ENCODE data around the gene NMD3. TPM values are rescaled to one million over a fixed set of nuclear protein-coding genes. Genes with fewer than 3 reads are reported as not detected.
"Not testable (repeated sequence)": the region's sequence is repeated elsewhere in the genome, so short reads cannot be mapped to it uniquely, and the experiment has no call there.

NMD3 gene
- 10 to 100 TPM; 38.1 to 48.7 (median 41.0) TPM for polyA plus RNA-seq

DNA sequence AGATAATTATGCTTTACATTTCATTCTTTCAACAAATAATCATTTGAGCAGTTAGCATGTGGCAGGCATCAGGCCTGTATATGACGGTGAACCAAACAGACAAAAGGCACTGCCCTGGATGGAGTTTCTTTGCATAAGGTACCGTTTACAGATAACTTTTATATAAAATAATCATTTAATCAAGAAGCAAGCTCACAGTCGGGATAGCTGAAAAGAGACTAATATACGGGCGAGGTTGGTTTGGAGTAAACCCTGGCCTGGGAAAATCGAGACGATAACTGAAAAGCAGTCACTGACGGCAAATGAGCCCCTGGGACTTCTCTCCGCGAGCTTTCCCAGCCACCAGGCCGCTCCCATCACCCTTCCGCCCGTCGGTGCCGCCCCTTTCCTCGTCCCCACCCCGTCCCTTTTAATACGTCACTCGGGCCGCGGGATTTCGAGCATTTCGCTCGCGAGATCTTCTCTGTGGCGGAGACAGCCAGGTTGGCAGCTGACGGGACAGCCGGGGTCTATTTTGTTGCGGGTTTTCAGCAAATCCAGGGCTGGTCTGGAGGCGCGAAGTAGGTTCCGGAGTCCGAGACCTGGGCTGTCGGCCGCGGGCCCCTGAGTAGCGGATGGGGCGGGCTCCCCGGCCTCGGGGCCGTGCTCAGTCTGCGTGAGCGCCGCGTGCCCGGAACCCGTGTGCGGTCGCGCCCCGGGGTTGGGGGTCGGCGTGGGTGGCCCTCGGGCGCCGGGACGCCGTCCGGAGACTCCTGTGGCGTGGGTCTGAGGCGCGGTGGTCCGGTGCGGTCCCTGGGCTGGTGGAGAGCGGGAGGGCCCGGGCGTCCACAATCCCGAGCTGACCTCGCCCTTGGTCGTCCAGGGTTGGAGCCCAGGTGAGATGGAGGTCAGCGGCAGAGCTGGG is at the start of gene NMD3:
Gene NMD3 (plus strand): TSS at position 462 of the 904 bp plus-strand sequence. CDS start 703 bp downstream, outside the sequence.
- peak within 1 kb of the TSS; percentile 83 to 97 (median 94) for H3K27ac Mint-ChIP-seq
- H3K4me3 Mint-ChIP-seq: peak within 1 kb of the TSS; percentile 89 to 95 (median 92)
- H3K9me3 Mint-ChIP-seq: no peaks in the 10 kb centered on the region
- peak; percentile 88 to 89 (median 89) for DNase-seq
- H3K27me3 Mint-ChIP-seq (ENCODE audit: low read depth in 3 of 3): peaks cover 3 to 13% (median 9%) of the 10 kb centered on the region in 3 donors
- peaks cover 0 to 5% (median 0%) of the 10 kb centered on the region in 3 donors for H3K36me3 Mint-ChIP-seq
- peaks cover 35 to 51% of the 10 kb centered on the region in 2 donors for H3K4me1 Mint-ChIP-seq

DNA sequence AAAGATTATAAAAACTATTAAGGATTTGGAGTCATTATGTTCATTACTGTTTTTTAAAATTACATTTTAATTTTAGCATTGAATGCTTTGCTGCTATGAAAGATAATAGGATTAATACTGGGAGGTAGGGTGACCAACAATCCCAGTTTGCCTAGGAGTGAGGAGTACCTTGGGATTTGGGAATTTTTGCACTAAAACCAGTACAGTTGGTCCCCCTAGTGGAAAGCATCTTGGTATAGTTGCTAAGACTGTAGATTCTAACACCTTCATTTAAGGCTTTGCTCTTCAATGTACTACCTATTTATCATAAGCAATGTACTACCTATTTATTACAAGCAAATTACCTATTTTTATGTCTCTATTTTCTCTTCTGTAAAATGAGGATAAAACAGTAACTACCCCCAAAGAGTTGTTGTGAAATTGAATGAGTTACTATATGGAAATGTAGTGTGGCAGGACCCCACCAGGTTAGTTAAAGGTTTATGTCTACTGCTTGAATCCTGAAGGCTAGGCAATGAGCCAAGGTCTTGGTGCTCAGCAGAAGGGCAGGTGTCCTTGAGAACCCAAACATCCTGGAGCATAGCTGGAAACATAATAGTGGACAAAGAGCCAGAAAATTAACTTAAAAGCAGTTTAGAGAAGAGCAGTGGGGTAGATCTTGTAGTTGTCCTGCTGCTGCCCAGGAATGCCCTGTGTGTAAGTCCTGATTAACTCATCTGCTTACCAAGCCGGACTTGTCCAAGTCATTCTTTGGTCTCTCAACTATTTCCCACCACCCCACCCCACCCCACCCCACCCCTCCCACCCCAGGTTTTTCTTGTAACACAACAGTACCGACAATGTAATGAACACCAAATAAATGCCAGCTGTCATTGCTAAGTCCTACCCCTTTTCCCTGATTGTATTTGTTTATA is 49.2 kb upstream of the NMD3 start:
- Mint-ChIP-seq H3K4me3 (no peak overlapping the region), H3K4me1 (no peaks in the 10 kb centered on the region), H3K9me3 (no peaks in the 10 kb centered on the region), H3K27ac (no peak overlapping the region), H3K36me3 (no peaks in the 10 kb centered on the region), H3K27me3 (ENCODE audit: low read depth in 3 of 3) (peaks cover 0 to 12% (median 1%) of the 10 kb centered on the region in 3 donors)
- DNase-seq: no peak

- DNase-seq: no peak
- H3K4me1 Mint-ChIP-seq: no peaks in the 10 kb centered on the region
- H3K27me3 Mint-ChIP-seq (ENCODE audit: low read depth in 3 of 3): peaks cover 0 to 12% (median 0%) of the 10 kb centered on the region in 3 donors
- no peaks in the 10 kb centered on the region for H3K36me3 Mint-ChIP-seq
- H3K27ac Mint-ChIP-seq: no peak overlapping the region
- H3K9me3 Mint-ChIP-seq: no peaks in the 10 kb centered on the region
- H3K4me3 Mint-ChIP-seq: no peak overlapping the region
Measured at GRCh38 chr3:161175506-161175905, 45.6 kb upstream of the NMD3 start.

- H3K4me1 Mint-ChIP-seq: no peaks in the 10 kb centered on the region
- H3K27me3 Mint-ChIP-seq (ENCODE audit: low read depth in 3 of 3): peaks cover 0 to 12% (median 0%) of the 10 kb centered on the region in 3 donors
- DNase-seq: no peak
- peaks cover 0 to 3% (median 0%) of the 10 kb centered on the region in 6 donors for H3K9me3 Mint-ChIP-seq
- H3K4me3 Mint-ChIP-seq: no peak overlapping the region
- no peaks in the 10 kb centered on the region for H3K36me3 Mint-ChIP-seq
- no peak overlapping the region for H3K27ac Mint-ChIP-seq
Measured at GRCh38 chr3:161177991-161178390, 43.1 kb upstream of the NMD3 start.

DNA sequence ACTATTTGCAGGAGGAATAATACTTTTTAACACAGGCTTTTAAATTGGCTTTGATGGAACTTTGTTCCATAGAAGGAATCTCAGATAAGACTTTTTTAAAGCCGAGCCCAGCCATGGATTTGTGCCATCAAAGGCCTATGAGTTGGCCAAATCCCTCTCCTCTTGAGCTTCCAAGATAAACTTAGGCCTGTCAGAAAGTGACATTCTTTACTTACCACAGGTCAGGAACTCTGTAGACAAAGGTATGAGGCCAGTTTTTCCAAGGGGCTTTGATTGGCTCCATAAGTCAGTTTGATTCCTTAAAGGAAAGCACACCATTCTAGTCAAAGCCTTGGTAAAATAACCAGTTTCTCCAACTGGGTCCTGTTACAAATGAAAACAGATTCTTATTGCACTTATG is 39.7 kb upstream of the NMD3 start:
- H3K27ac Mint-ChIP-seq; DNase-seq; H3K9me3 Mint-ChIP-seq; H3K36me3 Mint-ChIP-seq; H3K4me3 Mint-ChIP-seq; H3K4me1 Mint-ChIP-seq; H3K27me3 Mint-ChIP-seq (ENCODE audit: low read depth in 3 of 3): not testable (repeated sequence)

GRCh38 chr3:161187046-161187445 is 34.1 kb upstream of the NMD3 start:
- DNase-seq: no peak
- Mint-ChIP-seq H3K4me3 (no peak overlapping the region), H3K27ac (no peak overlapping the region), H3K36me3 (no peaks in the 10 kb centered on the region), H3K9me3 (peaks cover 0 to 1% (median 0%) of the 10 kb centered on the region in 6 donors), H3K4me1 (no peaks in the 10 kb centered on the region), H3K27me3 (ENCODE audit: low read depth in 3 of 3) (peaks cover 1 to 4% (median 3%) of the 10 kb centered on the region in 3 donors)

- DNase-seq: no peak
- peaks cover 1 to 6% (median 2%) of the 10 kb centered on the region in 3 donors for H3K27me3 Mint-ChIP-seq (ENCODE audit: low read depth in 3 of 3)
Measured at GRCh38 chr3:161197855-161198850, 23.0 kb upstream of the NMD3 start.

GRCh38 chr3:161199926-161200325 is 21.2 kb upstream of the NMD3 start:
- H3K4me1 Mint-ChIP-seq: no peaks in the 10 kb centered on the region
- H3K36me3 Mint-ChIP-seq: peaks cover 3 to 7% (median 4%) of the 10 kb centered on the region in 3 donors
- H3K4me3 Mint-ChIP-seq: no peak overlapping the region
- peaks cover 2 to 12% (median 3%) of the 10 kb centered on the region in 3 donors for H3K27me3 Mint-ChIP-seq (ENCODE audit: low read depth in 3 of 3)
- H3K27ac Mint-ChIP-seq: no peak overlapping the region
- peaks cover 0 to under 1% (median 0%) of the 10 kb centered on the region in 6 donors for H3K9me3 Mint-ChIP-seq
- no peak for DNase-seq

More at GRCh38 chr3:161197855-161198850, 23.0 kb upstream of the NMD3 start:
- Mint-ChIP-seq H3K9me3 (peaks cover 0 to 2% (median 0%) of the 10 kb centered on the region in 6 donors), H3K27ac (no peak overlapping the region), H3K36me3 (peaks cover 3 to 7% (median 4%) of the 10 kb centered on the region in 3 donors), H3K4me3 (no peak overlapping the region), H3K4me1 (no peaks in the 10 kb centered on the region)

- Mint-ChIP-seq H3K9me3 (no peaks in the 10 kb centered on the region), H3K36me3 (no peaks in the 10 kb centered on the region), H3K4me3 (no peak overlapping the region), H3K4me1 (no peaks in the 10 kb centered on the region), H3K27me3 (ENCODE audit: low read depth in 3 of 3) (peaks cover 2 to 8% (median 3%) of the 10 kb centered on the region in 3 donors), H3K27ac (no peak overlapping the region)
- no peak for DNase-seq
Measured at GRCh38 chr3:161203485-161204098, 17.5 kb upstream of the NMD3 start.

GRCh38 chr3:161208931-161209330 is 12.2 kb upstream of the NMD3 start:
- Mint-ChIP-seq H3K36me3 (no peaks in the 10 kb centered on the region), H3K4me1 (no peaks in the 10 kb centered on the region)

GRCh38 chr3:161212171-161212771 is 8.8 kb upstream of the NMD3 start:
- H3K36me3 Mint-ChIP-seq: no peaks in the 10 kb centered on the region
- DNase-seq: no peak
- no peak overlapping the region for H3K4me3 Mint-ChIP-seq
- no peaks in the 10 kb centered on the region for H3K4me1 Mint-ChIP-seq
- H3K9me3 Mint-ChIP-seq: no peaks in the 10 kb centered on the region
- no peak overlapping the region for H3K27ac Mint-ChIP-seq
- peaks cover under 1 to 11% (median 8%) of the 10 kb centered on the region in 3 donors for H3K27me3 Mint-ChIP-seq (ENCODE audit: low read depth in 3 of 3)

More at GRCh38 chr3:161208931-161209330, 12.2 kb upstream of the NMD3 start:
- Mint-ChIP-seq H3K27me3 (ENCODE audit: low read depth in 3 of 3) (peaks cover 1 to 8% (median 2%) of the 10 kb centered on the region in 3 donors), H3K27ac (no peak overlapping the region), H3K4me3 (no peak overlapping the region), H3K9me3 (no peaks in the 10 kb centered on the region)
- DNase-seq: no peak

DNA sequence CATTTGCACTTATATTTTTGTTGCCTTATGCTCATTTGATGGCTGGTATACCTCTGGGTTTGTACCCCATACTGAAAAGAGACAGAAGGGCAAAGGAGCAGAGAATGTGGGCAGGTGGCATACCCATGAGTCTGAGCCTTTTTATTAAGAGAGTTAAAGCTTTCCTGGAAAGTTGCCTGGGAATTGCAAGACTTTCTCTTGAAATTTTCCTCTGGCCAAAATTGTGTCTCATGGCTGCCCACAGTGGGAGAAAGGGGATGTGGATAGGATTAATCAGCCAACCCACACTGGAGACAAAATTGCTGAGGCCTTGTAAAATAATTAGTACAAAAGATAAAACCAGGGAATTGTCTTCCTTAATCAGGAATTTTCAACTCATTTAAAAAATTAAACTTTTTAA is 8.2 kb upstream of the NMD3 start:
- Mint-ChIP-seq H3K27me3 (ENCODE audit: low read depth in 3 of 3) (peaks cover 2 to 13% (median 8%) of the 10 kb centered on the region in 3 donors), H3K4me1 (no peaks in the 10 kb centered on the region)
- no peak for DNase-seq

More for the DNA sequence above, 8.2 kb upstream of the NMD3 start:
- H3K36me3 Mint-ChIP-seq: no peaks in the 10 kb centered on the region
- H3K4me3 Mint-ChIP-seq: no peak overlapping the region
- no peak overlapping the region for H3K27ac Mint-ChIP-seq
- no peaks in the 10 kb centered on the region for H3K9me3 Mint-ChIP-seq

Measured in immature natural killer cell (primary cell).